Activated naive CD4-positive, alpha-beta T cell treated with anti-CD3 and anti-CD28 coated beads for 36 hours (primary cell): ENCODE measurements around the gene HNRNPH1. TPM values are rescaled to one million over a fixed set of nuclear protein-coding genes. Genes with fewer than 3 reads are reported as not detected.
"Not testable (repeated sequence)": the region's sequence is repeated elsewhere in the genome, so short reads cannot be mapped to it uniquely, and the experiment has no call there.

Experiments
- CTCF ChIA-PET: fragments of 350-600 bp; sonication (Branson Sonifier 250); formaldehyde crosslinking; loops from one replicate; lab custom pipeline; 2021; ENCODE audit warnings: antibody characterized with exemption; lab: Charles Lee
- DNase-seq: peaks from one replicate; pipeline ENCODE4 v3.0.0-alpha.2; 2020
- H3K27ac Mint-ChIP-seq: one replicate; pipeline ENCODE4 v1.8.0; 2021; ENCODE audit warnings: mild to moderate bottlenecking, mixed read lengths
- H3K27me3 Mint-ChIP-seq: one replicate; pipeline ENCODE4 v1.8.0; 2021; ENCODE audit warnings: low read depth, mixed read lengths
- H3K36me3 Mint-ChIP-seq: one replicate; pipeline ENCODE4 v1.8.0; 2021; ENCODE audit warnings: low read depth, mixed read lengths
- H3K4me1 Mint-ChIP-seq: one replicate; pipeline ENCODE4 v1.8.0; 2021; ENCODE audit warnings: low read depth, mixed read lengths
- H3K4me3 Mint-ChIP-seq: one replicate; pipeline ENCODE4 v1.8.0; 2021; ENCODE audit warnings: mild to moderate bottlenecking, moderate library complexity, mixed read lengths
- H3K9me3 Mint-ChIP-seq: one replicate; pipeline ENCODE4 v1.8.0; 2021; ENCODE audit warnings: mixed read lengths
- intact Hi-C: fragments of 100-400 bp; cut with micrococcal nuclease; formaldehyde crosslinking; loops from one replicate; pipeline ENCODE4 v1.15.1; 2023
- total RNA-seq, 2 experiments: library from RNA; stranded (reverse); gene quantifications; one replicate each; pipeline ENCODE4 v1.2.3, GENCODE V29; 2021

HNRNPH1 gene
- total RNA-seq, 2 experiments from 2014 or later, result 708 to 713 TPM

- H3K4me3 Mint-ChIP-seq, intact Hi-C loops, DNase-seq, H3K27ac Mint-ChIP-seq, H3K4me1 Mint-ChIP-seq, H3K27me3 Mint-ChIP-seq, H3K9me3 Mint-ChIP-seq, CTCF ChIA-PET, H3K36me3 Mint-ChIP-seq: not testable (repeated sequence)
Measured at GRCh38 chr5:179642626-179643025, 19.2 kb upstream of the HNRNPH1 start.

GRCh38 chr5:179641745-179642144 is 18.3 kb upstream of the HNRNPH1 start:
- intact Hi-C loops, result not testable (repeated sequence)

GRCh38 chr5:179639296-179639695 is 15.8 kb upstream of the HNRNPH1 start:
- H3K36me3 Mint-ChIP-seq, H3K4me1 Mint-ChIP-seq, H3K27ac Mint-ChIP-seq, DNase-seq, H3K9me3 Mint-ChIP-seq, CTCF ChIA-PET, H3K27me3 Mint-ChIP-seq, intact Hi-C loops, H3K4me3 Mint-ChIP-seq: not testable (repeated sequence)

More at GRCh38 chr5:179641745-179642144, 18.3 kb upstream of the HNRNPH1 start:
- H3K27ac Mint-ChIP-seq, CTCF ChIA-PET, H3K27me3 Mint-ChIP-seq, H3K4me3 Mint-ChIP-seq, DNase-seq, H3K9me3 Mint-ChIP-seq, H3K4me1 Mint-ChIP-seq, H3K36me3 Mint-ChIP-seq: not testable (repeated sequence)

- H3K36me3 Mint-ChIP-seq, H3K27ac Mint-ChIP-seq, H3K9me3 Mint-ChIP-seq, H3K4me3 Mint-ChIP-seq, intact Hi-C loops, H3K27me3 Mint-ChIP-seq, CTCF ChIA-PET, H3K4me1 Mint-ChIP-seq, DNase-seq: not testable (repeated sequence)
Measured at GRCh38 chr5:179634370-179635172, 11.1 kb upstream of the HNRNPH1 start.

GRCh38 chr5:179633501-179634369 is 10.3 kb upstream of the HNRNPH1 start:
- H3K36me3 Mint-ChIP-seq, H3K9me3 Mint-ChIP-seq, H3K4me1 Mint-ChIP-seq, H3K27ac Mint-ChIP-seq, DNase-seq, H3K27me3 Mint-ChIP-seq, intact Hi-C loops: not testable (repeated sequence)
- CTCF ChIA-PET, result interaction anchor here (1.1 kb wide), 1 partner anchor 20 kb away, joined by 4 read pairs; no protein-coding TSS in a partner anchor
- peak overlapping the region; percentile 45 for H3K4me3 Mint-ChIP-seq

DNA sequence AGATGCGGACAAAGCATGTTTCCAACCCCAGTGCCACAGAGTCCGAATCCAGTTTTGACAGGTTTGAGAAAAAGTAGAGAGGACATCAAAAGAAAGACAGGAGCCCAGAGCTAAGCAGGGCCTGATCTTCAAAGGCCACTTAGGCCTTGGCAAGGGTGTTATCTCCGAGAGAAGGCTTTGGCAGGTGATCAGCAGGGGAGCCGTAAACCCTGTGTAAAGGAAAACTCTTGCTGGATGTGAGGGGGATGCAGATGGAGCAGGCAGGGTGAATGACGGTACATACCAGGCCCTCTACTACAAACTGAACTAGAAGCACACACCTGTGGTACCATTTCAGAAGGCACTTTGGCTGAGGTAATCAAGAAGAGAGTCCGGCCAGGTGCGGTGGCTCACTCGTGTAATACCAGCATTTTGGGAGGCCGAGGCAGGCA is 1.4 kb upstream of the HNRNPH1 start:
- intact Hi-C loops, result loop anchor here (1.0 to 10.0 kb wide), 4 partner anchors 233 to 1617 kb away; partner anchors contain the start of genes MRNIP and RACK1
- peaks cover 41% of the 10 kb centered on the region for H3K36me3 Mint-ChIP-seq
- CTCF ChIA-PET, result interaction anchor here (1.9 kb wide), 1 partner anchor 14 kb away, joined by 5 read pairs; no protein-coding TSS in a partner anchor

DNA sequence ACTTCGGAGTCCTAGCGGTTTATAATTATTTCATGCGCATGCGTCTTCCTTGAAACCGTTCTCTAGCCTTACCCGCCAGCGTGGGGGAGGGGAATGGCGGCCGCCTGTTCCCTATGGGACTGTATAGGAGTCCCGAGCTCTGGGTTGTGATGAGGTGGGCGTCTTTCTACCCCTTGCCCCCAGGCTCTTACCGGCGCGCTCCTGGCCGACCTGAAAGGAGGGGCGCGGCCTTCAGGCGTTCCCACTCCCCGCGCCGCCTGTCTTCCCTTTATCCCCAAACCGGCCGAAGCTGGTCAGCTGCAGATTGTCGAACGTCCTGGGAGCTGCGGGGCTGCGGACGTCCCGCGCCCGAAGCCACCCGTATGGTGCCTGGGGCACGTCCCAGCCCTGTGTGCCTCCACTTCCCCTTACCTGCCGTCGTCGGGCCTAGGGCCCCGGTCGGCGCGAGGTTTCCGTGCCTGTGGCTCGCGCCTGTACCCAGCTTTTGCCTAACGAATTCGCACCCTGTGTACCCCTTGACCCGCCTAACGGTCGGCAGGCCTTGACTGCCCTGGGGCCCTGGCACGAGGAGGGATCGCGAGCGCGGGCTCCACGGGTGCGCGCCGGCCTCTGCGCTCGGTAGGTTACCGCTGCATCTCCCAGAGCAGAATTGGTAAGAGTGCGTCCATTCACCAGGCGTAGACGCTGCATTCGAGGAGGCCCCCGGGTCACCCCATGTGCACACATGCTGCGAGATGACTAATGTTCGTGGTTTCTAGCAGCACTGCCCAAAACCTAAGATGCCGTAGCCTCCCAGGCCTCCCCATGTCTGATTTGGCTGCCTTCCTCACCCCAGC is 653 bp upstream of the HNRNPH1 start:
- H3K27ac Mint-ChIP-seq, result peak overlapping the region; percentile 99
- peaks cover 31% of the 10 kb centered on the region for H3K4me1 Mint-ChIP-seq
- CTCF ChIA-PET, result interaction anchor here (0.6 to 1.9 kb wide), 5 partner anchors 13 to 105 kb away, joined by 3 to 5 read pairs (median 3); partner anchors contain the start of gene CBY3
- H3K36me3 Mint-ChIP-seq, result peaks cover 47% of the 10 kb centered on the region
- peak overlapping the region; percentile 99 for H3K4me3 Mint-ChIP-seq
- H3K9me3 Mint-ChIP-seq, result no peaks in the 10 kb centered on the region
- DNase-seq, result peak; percentile 78
- intact Hi-C loops, result loop anchor here (1.0 to 10.0 kb wide), 12 partner anchors 65 to 1618 kb away; partner anchors contain the start of genes CANX, CLK4, MAML1 and MRNIP
- H3K27me3 Mint-ChIP-seq, result no peaks in the 10 kb centered on the region

More for the DNA sequence above, 1.4 kb upstream of the HNRNPH1 start:
- no peaks in the 10 kb centered on the region for H3K9me3 Mint-ChIP-seq
- no peak for DNase-seq
- peak overlapping the region; percentile 99 for H3K4me3 Mint-ChIP-seq
- H3K27ac Mint-ChIP-seq, result peak overlapping the region; percentile 99
- H3K4me1 Mint-ChIP-seq, result peaks cover 27% of the 10 kb centered on the region
- H3K27me3 Mint-ChIP-seq, result no peaks in the 10 kb centered on the region

DNA sequence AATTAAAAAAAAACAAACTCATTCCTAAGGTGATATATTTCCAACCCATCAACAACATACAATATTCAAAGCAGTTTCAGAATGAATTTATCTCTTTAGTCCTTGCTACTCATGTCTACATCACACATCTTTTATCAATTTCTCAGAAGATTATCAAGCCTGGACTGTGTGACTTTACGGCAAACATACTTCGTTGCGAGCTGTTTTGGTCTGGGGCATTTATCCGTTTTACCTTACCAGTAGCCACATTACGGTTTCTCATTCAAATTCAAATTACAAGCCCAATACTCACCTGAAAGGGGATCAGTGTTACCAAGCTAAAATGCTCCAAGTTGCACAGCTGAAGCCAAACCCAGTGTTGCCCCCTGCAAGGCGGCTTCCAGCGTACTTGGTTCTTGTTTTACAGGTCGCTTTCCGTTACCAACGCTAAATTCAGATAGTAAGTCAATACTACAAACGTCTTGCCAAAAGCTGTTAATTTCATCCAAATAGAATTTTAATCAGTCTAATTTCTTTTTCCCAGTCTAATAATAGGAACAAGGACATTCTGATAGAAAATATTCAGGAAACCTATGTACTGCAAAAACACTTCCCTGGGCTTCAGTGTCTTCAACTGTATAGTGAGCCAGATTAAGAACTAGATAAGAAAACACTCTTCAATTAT is 1.8 kb downstream of the HNRNPH1 start:
- Mint-ChIP-seq H3K36me3 (peaks cover 69% of the 10 kb centered on the region), H3K27me3 (no peaks in the 10 kb centered on the region), H3K4me1 (peaks cover 50% of the 10 kb centered on the region), H3K4me3 (peak overlapping the region; percentile 99), H3K27ac (peak overlapping the region; percentile 99), H3K9me3 (no peaks in the 10 kb centered on the region)
- DNase-seq, result no peak
- intact Hi-C loops, result loop anchor here (2.0 to 10.0 kb wide), 5 partner anchors 454 to 1621 kb away; partner anchors contain the start of genes CLK4 and RACK1
- CTCF ChIA-PET, result interaction anchor here (0.6 to 1.1 kb wide), 3 partner anchors 9 to 69 kb away, joined by 3 to 5 read pairs (median 4); no protein-coding TSS in a partner anchor

DNA sequence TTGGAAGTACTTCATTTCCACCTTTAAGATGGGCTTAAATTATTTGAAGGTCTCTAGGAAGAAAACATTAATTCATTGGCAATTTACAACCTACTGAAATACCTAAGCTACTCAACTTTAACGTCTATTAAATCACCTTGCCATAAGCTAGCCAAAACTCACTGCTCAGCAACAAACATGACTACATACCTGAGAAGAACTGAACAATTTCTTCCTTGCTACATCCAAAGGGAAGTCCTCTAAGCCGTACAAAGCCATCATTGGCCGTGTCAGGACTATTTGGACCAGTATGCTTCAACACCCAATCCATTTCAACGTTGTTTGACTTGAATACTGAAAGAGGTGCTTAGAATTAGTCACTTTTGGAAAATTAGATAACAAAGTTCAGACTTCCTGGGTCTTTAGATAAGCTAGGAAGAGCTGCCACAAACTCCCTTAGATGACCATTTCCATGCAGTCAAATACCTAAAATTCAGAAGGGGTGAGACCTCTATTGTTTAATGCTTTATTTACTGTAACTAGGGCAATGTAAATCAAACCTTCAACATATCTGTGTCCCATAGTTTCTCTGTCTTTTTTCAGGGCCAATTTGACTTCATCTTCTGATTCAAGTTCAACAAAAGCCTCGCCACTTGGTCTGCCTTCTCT is 2.6 kb downstream of the HNRNPH1 start:
- Mint-ChIP-seq H3K36me3 (peaks cover 76% of the 10 kb centered on the region), H3K27me3 (no peaks in the 10 kb centered on the region), H3K9me3 (no peaks in the 10 kb centered on the region), H3K4me3 (peak overlapping the region; percentile 99), H3K27ac (peak overlapping the region; percentile 99), H3K4me1 (peaks cover 55% of the 10 kb centered on the region)
- CTCF ChIA-PET, result interaction anchor here (0.9 kb wide), 1 partner anchor 40 kb away, joined by 5 read pairs; no protein-coding TSS in a partner anchor
- DNase-seq, result no peak
- intact Hi-C loops, result loop anchor here (5.0 to 10.0 kb wide), 3 partner anchors 454 to 1621 kb away; partner anchors contain the start of gene RACK1

DNA sequence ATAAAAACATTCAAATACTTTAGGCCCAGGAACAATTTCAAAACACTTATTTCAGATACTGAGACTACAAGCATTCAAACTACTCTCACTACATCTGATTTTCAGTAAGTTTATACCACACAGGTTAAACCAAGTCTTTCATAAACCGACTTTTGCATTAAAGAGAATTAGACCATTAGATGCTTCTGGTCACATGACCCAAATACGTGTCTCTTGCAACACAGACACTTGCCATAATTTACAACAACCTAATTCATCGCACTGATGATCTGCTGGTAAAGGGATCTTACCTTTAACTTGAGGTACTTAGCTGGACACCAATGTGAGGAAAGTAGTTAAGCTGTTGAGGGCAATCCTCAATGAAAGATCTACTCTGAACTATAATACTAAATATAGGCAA is 3.2 kb downstream of the HNRNPH1 start:
- H3K36me3 Mint-ChIP-seq, result peaks cover 79% of the 10 kb centered on the region
- H3K9me3 Mint-ChIP-seq, result no peaks in the 10 kb centered on the region
- H3K27ac Mint-ChIP-seq, result peak overlapping the region; percentile 99
- H3K4me1 Mint-ChIP-seq, result peaks cover 59% of the 10 kb centered on the region
- no peak for DNase-seq
- CTCF ChIA-PET, result no interaction called here
- intact Hi-C loops, result loop anchor here (5.0 to 10.0 kb wide), 3 partner anchors 453 to 1622 kb away; partner anchors contain the start of gene RACK1
- peak overlapping the region; percentile 99 for H3K4me3 Mint-ChIP-seq
- H3K27me3 Mint-ChIP-seq, result no peaks in the 10 kb centered on the region
